ENCODE measurements around the gene ANO2.
"Not testable (repeated sequence)": the region's sequence is repeated elsewhere in the genome, so short reads cannot be mapped to it uniquely, and the experiment has no call there.

ANO2 gene

GRCh38 chr12:5546616-5547015, 398.4 kb downstream of the ANO2 start:
- no peak for DNase-seq (ENCODE audit: low spot score)

DNA sequence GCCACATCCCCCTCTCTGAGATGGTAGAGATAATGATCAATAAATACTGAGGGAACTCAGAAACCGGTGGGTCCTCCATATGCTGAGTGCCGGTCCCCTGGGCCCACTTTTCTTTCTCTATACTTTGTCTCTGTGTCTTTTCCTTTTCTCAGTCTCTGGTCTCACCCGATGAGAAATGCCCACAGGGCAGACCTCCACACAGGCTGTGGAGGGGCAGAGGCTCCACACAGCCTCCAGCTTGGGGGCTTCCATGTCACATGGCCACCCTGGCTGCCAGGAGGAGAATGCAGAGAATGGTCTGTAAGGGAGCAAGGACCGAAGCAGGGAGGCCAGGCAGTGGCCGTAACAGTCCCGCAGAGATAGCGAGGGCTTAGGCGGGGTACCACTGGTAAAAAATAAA, 407.3 kb downstream of the ANO2 start:
- no peak for DNase-seq (ENCODE audit: low spot score)

- DNase-seq (ENCODE audit: low spot score), result not testable (repeated sequence)
These were observed 407.9 kb downstream of the ANO2 start for GRCh38 chr12:5537026-5537615.

GRCh38 chr12:5535541-5535940, 409.5 kb downstream of the ANO2 start:
- no peak for DNase-seq (ENCODE audit: low spot score)

DNA sequence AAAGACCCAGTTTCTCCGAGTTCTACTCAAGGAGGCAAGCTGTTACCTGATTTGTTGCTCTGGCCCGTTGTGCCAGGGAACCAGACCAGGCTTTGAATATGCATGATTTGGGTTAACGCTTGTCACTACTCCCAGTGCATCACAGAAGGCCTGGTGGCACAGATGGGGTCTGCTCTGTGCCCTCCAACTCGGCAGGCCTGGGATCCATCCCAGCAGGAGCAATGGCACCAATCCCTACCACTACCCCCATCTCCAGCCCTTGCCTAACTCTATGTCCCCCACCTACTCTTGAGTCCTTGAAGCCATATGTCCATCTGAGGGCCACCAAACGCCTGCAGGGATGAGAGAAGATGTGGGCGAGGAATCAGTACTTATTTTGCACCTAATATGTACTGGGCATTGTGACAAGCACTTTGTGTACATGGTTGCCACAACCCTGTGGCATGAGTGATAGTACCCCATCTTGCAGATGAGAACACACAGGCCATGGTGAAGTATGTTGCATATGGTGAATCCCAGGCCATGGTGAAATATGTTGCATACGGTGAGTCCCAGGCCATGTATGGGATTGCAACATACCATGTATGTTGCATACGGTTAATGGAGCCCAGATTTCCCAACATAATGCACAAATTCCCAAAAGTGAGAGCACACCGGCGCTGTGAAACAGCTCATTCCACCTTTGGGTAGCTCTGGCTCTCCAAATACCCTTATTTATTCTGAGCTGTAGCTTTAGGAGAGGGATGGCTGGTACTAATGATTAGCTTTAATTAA, 410.4 kb downstream of the ANO2 start:
- DNase-seq (ENCODE audit: low spot score), result no peak

DNA sequence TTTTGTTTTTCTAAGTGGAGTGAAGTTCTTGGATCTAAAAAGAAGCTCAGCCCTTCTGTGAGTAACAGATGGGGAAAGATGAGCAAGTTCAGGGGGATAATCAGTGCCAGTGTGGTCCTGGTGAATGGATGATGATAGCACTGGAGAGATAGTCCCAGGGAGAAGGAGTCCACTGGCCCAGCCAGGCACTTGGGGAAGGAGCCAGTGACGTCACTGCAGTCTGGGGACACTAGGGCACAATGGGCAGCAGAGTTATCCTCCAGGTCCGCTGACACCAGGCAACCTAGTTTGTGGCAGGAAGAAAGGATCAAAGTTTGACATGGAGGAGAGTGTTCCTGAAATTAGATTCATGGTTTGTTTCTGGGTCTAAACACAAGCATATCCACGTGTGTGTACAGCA, 411.7 kb downstream of the ANO2 start:
- DNase-seq (ENCODE audit: low spot score), result no peak

DNA sequence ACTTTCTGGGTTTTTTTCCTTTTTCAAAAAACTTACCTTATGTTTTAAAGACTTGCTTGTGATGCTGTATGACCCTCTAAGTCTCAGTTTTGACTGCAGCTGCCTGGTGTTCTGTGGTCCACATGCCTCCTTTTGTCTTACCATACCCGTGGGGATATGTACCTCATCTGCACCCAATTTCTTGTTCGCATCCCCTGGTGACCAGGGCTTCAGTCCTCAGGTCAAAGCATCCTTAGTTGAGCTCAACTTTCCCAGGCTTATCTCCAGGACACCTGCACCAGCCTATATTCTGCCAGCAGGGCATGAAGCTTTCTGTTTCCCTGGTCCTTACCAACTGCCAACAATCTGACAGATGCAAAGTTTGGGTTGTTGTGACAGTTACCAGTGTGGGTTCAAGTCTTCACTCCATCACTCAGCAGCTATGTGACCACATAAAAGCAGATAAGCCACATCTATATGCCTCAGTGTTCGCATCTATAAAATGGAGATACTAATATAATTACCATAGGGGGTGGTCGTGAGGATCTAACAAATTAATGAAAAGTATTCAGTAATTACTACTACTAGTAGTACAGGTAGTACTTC, 419.2 kb downstream of the ANO2 start:
- no peak for DNase-seq (ENCODE audit: low spot score)

DNA sequence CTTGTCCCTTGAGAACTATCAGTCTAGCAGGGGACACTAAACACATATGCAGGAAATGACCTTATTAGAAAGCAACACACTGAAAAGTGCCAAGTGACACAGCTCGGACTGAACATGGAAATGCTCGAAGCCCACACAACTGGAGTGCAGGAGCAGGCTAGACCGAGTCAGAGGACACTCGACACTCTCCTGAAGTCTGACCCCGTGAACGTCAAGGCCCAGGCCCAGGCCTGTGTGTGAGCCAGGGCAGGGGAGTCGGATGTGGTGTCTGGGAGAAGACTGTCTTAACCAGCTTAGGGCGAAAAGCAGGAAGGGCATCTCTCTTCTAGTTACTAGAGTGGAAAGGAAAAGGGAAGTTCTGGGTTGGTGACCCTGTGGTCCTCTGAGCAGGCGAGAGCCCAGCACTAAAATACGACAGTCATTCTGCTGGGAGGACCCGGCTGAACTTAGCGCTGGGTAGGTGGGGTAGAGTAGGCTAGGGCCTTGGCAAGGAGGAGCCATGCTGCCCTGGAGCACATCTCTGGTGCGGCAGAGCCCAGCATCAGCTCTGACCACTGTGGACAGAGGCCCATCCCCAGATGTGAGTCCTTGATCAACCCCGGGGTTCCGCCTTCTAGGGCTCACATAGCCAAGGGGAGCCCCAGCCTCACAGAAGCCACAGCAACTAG, 420.2 kb downstream of the ANO2 start:
- no peak for DNase-seq (ENCODE audit: low spot score)

- peak; percentile 40 for DNase-seq (ENCODE audit: low spot score)
These were observed 420.8 kb downstream of the ANO2 start for GRCh38 chr12:5524116-5524768.

DNA sequence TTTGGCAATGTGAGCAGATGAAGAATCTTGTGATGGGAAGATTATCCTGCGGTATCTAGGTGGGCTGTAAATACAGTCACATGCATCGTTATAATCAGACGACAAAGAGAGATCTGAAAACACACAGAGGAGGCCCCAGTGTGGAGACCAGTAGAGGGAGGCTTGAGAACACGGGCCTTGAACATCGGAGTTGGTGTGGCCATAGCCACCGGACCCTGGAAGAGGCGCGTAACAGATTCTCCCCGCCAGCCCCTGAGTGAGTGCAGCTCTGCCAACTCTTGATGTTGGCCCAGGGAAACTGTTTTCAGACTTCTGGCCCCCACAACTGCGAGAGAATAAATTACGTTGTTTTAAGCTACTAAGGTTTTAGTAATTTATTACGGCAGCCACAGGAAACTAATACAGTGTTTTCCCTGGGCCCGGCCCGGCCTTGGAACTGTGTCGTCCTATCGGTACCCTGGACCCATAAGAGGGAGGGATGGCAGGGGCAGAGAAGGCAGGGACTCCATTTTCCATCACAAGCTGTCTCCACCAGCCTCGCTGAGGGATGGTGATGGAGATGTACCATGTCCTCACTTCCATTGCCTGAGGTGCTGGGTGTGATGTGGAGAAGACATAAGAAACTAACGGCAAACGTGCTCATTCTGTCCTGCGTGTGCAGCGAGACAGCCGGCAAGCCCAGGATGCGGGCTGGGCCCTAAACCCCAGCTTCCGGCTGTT, 421.5 kb downstream of the ANO2 start:
- no peak for DNase-seq (ENCODE audit: low spot score)

DNA sequence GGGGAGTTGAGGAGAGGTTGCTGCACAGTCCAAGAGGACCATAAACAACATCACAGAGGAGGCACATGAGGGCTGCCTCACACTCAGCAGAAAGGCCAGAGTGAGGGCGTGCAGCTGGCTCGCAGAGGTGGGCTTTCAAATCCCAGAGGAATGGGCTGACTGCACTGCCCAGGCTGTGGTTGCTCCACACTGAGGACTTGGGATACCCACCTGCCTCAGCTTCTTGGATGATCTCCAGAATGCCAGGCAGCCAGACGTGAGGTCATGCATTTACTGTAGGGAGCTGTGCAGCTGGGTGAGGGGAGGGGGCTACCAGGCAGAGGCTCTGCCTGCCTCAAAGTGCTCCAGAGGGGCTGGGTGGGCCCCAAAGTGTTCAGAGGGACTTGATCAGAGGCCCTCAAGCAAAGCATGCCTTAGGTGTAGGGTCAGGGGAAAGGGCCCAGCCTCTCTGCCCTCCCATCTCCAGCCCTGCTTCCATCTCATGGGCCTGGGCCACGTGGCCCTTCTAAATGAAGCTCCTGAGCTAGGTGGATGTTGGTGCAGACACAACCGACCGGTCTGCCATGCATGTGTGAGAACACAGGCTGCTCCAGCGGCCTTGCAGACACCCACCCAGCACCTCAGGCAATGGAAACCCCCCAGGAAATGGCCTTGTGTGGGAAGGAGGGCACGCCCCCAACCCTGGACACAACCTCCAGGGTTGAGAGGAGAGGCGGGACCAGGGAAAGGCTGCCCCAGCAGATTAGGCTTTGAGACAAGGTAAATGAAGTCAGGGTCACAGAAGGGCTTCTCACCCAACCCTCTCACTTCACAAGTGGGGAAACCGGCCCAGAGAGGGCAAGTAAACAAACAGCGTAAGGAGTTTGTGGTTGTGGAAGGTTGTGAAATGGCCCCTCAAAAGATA, 422.4 kb downstream of the ANO2 start:
- DNase-seq (ENCODE audit: low spot score), result no peak

DNA sequence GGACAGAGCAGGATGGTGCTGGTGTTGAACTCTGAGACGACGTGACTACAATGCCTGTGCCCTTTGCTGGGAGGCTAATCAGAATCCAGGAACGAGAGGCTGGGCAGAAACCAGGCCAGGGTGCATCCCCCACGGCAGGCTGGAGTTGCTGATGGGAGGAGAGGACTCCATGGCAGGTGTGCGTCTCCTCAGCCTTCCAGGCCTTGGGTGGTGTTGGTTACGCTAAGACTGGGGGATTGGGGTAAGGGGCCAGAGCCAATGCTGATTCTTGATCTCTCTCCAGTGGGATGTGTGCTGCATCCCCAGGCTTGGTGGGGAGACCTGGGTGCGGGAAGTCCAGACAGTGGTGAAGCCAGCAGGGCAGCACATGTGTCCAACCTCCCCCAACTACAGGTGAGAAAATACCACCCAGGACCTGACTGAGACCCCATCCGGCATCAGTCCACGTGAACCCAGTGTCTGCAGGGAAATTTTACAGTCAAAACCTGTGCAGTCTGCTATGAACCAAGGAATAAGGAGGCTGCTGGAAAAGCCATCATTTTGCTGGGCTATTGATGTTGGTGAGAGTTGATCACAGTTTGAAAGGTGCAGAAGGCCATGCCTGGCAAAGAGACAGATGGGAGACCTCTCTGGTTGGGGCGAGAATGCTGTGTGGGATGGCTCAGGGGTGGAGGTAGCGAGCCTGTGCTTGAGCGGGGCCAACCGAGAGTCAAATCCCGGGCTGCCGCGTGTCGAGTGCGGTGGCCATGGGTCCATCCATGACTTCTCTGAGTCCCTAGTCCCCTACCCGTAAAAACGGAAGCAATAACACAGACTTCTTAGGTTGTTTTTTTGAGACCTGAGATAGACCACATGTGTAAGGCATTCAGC, 423.4 kb downstream of the ANO2 start:
- DNase-seq (ENCODE audit: low spot score), result no peak

- no peak for DNase-seq (ENCODE audit: low spot score)
These were observed 424.2 kb downstream of the ANO2 start for GRCh38 chr12:5520831-5521230.

GRCh38 chr12:5520037-5520436, 425.0 kb downstream of the ANO2 start:
- no peak for DNase-seq (ENCODE audit: low spot score)

GRCh38 chr12:5518584-5519365, 426.3 kb downstream of the ANO2 start:
- no peak for DNase-seq (ENCODE audit: low spot score)

GRCh38 chr12:5516371-5517241, 428.5 kb downstream of the ANO2 start:
- no peak for DNase-seq (ENCODE audit: low spot score)

DNA sequence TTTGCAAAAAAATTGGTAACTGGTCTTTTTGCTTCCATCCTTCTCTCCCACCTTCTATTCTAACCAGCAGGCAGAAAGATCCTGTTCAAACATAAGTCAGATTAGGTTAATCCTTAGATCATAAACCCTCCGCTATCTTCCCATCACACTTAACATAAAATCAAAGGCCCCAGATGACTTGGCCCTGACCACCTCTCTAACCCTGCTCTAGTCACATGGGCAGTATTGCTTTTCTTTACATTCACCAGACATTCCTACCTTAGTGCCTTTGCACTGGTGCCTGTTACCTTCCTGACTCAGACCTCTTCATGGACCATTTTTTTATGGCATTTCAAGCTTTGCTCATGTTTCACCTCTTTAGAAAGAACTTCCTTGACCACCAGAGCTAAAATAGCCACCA, 429.6 kb downstream of the ANO2 start:
- peak; percentile 20 for DNase-seq (ENCODE audit: low spot score)

GRCh38 chr12:5514545-5514944, 430.5 kb downstream of the ANO2 start:
- peak; percentile 20 for DNase-seq (ENCODE audit: low spot score)
